ENCODE measurements around the gene MEI1.
"Not testable (repeated sequence)": the region's sequence is repeated elsewhere in the genome, so short reads cannot be mapped to it uniquely, and the experiment has no call there.

The MEI1 gene

DNA sequence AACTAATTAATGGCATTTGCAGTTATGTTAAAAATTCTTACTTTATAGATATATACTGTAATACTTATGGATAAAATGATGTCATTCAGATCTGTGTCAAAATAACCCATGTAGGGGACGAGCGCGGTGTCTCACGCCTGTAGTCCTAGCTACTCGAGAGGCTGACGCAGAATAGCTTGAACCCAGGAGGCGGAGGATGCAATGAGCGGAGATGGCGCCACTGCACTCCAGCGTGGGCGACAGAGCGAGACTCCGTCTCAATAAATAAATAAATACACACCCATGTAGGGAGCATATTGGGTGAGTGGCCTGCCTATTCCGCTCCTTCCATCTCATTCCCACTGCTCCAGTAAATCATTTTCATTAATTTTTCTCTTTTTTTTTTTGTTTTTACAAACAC, 17.7 kb upstream of the MEI1 start:
- no peak for DNase-seq (ENCODE audit: low read depth)

DNA sequence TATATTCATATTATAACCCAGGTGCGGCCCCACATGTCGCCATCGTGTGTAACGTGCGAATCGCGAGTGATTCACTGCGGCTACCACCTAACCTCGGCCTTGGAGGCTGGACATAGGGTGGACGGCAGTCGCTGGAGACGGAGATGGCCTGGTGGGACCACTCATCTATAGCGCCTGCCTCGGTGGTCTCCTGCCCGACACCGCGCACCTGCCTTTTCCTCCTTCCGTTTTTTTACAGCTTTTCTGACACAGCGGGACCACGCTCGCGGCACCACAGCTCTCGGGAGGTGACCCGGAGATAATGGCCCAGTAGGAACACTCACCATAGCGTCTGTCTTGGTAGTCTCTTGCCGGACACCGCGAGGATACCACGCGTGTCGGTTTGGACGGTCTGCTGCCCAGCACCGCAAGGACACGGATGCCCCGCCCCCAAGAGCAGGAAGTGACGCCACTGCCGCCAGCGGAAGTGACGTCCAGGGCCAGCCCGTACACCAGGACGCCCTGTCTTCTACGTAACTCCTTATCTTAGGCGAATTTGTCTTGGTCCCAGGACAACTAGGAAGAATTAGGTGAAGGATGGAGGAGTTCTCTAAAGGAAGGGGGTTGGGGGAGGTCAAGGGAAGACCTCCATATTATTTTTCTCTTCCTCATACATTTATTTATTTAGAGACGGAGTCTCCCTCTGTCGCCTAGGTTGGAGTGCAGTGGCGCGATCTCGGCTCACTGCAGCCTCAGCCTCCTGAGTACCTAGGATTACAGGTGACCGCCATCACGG, 17.1 kb upstream of the MEI1 start:
- peak; percentile 76 for DNase-seq (ENCODE audit: low read depth)

DNA sequence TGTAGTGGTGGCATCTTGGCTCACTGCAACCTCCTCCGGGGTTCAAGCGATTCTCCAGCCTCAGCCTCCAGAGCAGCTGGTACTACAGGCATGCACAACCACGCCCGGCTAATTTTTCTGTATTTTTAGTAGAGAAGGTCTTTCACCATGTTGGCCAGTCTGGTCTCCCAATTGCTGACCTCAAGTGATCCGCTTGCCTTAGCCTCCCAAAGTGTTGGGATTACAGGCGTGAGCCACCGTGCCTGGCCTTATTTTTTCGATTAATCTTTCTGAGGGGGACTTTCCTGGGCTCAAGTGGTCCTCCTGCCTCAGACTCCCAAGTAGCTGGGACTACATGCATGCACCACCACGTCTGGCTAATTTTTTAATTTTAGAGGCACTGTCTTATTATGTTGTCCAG, 16.3 kb upstream of the MEI1 start:
- no peak for DNase-seq (ENCODE audit: low read depth)

DNA sequence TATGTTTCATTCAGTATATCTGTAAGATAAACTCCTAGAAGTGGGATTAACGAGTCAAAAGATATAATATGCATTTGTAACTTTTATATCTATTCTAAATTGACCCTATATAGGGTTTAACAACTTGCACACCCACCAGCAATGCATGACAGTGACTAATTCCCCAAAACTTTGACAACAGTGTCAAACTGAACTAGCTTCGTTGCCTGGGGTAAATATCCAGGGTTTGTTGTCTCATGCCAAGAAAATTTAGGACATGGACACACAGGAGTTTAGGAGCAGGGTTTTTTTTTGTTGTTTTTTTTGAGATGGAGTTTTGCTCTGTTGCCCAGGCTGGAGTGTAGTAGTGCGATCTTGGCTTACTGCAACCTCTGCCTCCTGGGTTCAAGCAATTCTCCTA, 15.7 kb upstream of the MEI1 start:
- no peak for DNase-seq (ENCODE audit: low read depth)

DNA sequence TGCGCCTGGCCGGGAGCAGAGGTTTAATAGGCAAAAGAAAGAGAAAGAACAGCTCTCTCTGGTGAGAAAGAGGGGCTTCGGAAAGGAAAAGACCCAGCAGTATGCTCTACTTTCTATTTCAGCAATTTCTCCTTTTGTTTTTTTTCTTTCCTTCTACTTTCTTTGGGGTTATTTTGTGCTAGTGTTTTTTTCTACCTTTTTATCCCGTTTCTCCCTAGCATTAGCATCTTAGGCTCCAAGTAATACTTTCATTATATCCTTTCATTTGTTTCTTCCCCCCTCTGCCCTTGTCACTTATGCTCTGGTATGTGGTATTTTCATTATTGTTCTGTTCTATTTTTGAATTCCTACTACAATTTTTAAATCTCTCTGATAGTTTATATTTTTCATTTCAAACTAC, 15.1 kb upstream of the MEI1 start:
- no peak for DNase-seq (ENCODE audit: low read depth)

DNA sequence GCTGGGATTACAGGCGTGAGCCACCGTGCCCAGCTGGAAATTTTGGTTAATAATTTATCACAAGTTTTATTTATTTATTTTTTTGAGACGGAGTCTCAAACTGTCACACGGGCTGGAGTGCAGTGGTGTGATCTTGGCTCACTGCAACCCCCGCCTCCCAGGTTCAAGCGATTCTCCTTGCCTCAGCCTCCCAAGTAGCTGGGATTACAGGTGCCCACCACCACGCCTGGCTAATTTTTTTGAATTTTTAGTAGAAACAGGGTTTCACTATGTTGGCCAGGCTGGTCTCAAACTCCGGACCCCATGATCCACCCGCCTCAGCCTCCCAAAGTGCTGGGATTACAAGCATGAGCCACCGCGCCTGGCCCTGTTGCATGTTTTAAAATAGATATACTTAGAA, 12.4 kb upstream of the MEI1 start:
- not testable (repeated sequence) for DNase-seq (ENCODE audit: low read depth)

DNA sequence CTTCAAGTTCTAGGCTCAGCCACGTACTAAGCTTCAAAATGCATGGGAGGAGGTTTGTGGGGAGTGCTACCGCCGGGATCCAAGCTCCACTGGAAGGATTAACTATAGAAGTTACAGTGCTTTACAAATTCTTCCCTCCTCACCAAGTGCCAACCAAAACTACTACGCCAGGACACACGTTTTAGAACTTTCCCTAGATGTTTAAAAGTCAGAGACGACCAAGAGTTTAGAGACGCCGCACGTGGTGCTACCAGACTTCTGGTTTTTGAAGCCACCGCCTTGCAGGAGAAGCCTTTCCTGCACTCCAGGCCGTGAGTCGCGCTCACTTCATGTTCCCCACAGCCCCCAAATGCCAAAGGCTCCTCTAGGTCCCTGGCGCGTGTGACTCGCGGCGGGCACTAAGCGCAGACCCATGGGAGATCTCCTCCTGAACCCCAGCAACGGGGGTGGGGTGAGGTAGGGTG, 11.4 kb upstream of the MEI1 start:
- no peak for DNase-seq (ENCODE audit: low read depth)

DNA sequence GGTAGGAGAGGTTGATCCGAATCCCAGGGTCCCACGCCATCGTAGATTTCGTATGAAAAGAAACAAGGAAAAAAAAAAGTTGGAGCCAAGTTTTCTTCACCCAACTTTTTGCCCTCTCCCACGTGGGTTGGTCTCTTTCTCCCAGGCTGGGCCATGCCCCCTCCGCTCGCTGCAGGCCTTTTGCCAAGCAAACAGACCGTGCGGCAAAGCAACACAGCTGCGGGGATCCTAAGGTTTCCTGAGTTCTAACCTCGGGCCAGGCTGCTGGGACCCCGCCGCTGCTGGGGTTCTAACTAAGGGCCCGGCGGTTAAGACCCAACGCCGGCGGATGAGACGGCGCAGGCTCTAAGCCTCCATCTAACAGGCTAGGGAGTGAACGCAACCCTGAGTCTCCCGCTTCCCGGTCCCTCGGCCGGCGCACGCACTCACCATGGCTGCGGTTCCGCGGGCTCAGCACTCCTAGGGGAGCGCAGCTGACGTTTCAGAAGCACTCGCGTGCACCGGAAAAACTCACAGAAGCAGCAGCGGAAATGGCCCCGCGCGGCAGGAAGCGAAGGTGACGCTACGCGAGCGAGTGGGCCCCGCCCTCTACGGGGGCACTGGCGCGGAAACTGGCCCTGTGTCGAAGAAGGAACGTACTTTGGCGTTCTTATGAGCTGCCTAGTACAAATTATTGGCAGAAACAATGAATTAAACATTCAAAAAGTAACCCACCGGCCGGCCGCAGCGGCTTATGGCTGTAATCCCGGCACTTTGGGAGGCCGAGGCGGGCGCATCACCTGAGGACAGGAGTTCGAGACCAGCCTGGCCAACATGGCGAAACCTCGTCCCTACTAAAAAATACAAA, 10.7 kb upstream of the MEI1 start, which contains the start of gene SNU13:
Gene SNU13, minus strand, starts transcription at position 503 of the 847 bp plus-strand sequence. Its CDS starts 71 bp downstream, at position 432.
- DNase-seq (ENCODE audit: low read depth): peak; percentile 89

DNA sequence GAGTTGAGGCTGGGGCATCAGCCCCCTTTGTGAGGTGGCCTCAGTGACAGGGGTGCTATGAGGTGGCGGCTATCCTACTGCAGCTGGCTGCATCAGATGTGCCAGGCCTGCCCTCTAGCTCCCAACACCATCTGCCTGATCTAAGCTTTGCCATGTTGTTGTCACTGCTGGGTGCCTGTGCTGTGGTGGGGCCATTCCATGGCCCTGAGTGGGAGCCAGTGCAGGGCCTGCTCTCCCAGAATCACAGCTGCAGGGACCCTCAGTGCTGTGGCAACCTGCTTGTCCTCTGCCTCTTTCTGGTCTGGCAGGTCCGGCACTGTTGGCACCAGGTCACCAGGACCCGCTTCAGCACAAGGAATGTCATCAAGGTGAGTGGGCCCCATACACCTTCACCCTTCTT, 8.8 kb upstream of the MEI1 start:
- DNase-seq (ENCODE audit: low read depth): no peak

DNA sequence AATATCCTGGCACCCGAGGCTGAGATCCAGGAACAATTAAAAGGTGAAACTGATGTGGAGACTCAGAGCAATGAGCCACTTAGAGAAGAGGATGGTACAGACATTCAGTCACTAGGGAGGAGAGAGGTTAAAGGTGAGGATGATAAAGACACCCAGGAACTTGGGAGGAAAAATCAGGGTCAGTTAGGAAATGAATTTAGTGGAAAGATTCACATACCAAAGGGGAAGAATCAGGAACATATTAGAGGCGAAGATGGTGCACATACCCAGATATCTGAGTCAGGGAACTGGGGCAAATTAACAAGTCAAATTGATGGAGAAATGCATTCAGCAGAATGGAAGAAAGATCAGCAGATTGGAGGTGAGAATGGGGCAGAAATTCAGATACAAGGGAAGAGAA, 4.1 kb upstream of the MEI1 start:
- no peak for DNase-seq (ENCODE audit: low read depth)

DNA sequence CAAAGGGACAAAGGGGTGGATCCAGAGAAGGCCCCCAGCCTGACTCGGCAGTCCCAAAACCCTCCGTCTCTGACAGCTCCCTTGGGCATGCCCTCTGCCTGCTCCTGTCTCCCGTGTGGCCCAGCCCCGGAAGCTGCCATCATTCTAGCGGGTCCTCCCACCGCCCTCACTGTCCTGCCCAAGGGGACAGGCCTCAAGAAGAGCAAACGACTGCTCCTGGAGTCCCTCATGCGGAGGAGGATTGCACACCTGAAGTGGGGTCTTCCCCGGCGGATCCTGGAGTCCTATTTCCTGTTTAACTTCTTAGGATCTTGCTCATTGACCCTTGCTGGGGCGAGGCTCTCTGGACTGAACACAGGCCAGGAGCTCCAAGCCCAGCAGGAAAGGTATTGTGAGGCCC, 2.6 kb upstream of the MEI1 start:
- no peak for DNase-seq (ENCODE audit: low read depth)

DNA sequence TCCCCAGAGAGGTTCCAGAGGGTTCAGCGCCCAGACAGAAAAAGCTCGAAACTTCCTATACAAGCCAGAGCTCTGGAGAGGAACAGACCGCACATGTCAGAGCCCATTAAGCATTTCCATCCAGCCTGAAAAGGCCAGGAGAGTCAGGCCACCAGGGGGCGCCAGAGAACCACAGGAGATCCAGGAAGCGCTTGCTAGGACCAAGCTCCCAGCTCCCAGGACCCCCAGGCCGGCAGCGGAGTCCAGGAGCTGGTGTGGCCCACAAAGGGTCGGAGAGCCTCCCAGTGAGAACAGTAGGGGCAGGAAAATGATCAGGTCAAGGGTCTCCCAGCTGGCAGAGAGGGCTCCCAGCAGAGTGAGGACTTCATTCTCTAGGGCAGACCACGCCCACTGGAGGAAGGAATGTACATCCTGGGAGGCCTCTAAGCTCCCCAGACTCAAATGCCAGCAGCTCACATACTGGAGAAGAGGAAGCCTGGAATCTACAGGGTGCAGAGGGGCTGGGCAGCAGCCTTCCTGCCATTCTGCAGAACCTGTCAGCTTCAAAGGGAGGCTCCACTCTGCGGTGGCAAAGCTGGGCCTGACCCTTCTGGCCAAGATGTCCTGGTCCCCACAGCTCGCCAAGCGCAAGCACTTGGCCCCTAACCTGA, 2.1 kb upstream of the MEI1 start:
- DNase-seq (ENCODE audit: low read depth): peak; percentile 79

DNA sequence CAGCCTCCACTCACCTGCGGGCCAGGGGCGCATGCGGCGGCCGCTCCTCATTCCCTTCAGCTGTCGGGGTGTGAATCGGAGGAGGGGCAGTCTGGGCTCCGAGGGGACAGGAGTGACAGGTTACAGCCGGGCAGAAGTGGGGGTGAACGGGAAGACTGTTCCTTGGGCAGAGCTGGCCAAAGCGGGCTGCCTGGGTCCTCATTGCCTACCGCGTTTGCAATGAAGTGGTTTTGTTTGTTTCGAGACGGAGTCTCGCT, 733 bp downstream of the MEI1 start:
- no peak for DNase-seq (ENCODE audit: low read depth)

DNA sequence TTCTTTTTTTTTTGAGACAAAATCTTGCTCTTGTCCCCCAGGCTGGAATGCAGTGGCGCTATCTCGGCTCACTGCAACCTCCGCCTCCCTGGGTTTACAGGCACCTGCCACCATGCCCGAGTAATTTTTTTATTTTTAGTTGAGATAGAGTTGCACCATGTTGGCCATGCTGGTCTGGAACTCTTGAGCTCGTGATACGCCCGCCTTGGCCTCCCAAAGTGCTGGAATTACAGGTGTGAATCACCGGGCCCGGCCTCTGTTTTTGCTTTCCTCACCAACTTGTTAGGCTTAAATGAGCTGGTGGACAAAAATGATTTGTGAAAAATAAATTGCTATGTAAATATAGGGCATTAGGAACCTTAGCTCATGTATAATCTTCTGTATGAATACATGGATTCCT, 3.5 kb downstream of the MEI1 start:
- DNase-seq (ENCODE audit: low read depth): no peak

DNA sequence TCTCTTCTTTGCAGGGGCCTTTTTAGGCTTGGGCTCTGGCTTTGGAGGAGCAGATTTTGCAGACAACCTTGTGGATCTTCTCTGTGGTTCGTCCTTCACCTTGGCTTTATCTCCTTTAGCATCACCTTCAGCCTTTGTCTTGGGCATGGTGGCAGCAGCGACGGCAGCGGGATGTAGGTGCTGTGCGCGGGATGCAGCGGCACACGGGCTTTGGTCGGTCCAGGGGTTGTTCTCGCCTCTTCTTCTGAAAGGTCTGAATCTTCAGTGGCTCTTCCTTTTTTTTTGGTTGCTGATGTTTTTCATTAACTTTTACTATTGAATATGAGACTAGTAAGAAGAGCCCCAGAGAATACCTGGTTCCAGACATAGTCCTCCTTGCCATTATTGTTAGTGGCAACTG, 10.0 kb downstream of the MEI1 start:
- no peak for DNase-seq (ENCODE audit: low read depth)

DNA sequence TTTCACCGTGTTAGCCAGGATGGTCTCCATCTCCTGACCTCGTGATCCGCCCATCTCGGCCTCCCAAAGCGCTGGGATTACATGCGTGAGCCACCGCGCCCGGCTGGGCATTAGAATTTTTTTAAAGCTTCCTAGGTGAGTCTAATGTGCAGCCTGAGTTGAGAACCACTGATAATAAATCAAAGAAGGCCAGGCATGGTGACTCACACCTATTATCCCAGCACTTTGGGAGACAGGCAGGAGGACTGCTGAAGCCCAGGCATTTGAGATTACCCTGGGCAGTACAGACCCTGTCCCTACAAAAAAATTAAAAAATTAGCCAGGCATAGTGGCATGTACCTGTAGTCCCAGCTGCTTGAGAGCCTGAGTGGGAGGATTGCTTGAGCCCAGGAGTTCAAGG, 13.7 kb downstream of the MEI1 start:
- DNase-seq (ENCODE audit: low read depth): no peak

DNA sequence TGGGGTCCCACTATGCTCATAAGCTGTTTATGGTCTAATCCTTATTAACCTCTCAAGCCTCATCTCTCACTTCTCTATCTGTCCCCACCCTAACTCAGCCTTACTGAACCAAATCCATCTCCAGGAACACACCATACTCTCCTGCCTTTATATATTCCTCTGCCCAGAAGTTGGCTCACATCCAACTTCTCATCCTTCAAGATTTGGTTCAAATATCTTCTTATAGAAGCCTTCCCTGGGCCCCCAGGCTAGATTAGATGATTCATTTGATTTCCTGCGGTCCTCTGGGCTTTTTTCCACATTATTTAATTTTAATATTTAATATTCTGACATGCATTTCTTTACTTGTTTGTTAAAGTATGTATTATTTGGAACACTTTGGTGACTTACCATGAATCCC, 23.2 kb downstream of the MEI1 start:
- no peak for DNase-seq (ENCODE audit: low read depth)

DNA sequence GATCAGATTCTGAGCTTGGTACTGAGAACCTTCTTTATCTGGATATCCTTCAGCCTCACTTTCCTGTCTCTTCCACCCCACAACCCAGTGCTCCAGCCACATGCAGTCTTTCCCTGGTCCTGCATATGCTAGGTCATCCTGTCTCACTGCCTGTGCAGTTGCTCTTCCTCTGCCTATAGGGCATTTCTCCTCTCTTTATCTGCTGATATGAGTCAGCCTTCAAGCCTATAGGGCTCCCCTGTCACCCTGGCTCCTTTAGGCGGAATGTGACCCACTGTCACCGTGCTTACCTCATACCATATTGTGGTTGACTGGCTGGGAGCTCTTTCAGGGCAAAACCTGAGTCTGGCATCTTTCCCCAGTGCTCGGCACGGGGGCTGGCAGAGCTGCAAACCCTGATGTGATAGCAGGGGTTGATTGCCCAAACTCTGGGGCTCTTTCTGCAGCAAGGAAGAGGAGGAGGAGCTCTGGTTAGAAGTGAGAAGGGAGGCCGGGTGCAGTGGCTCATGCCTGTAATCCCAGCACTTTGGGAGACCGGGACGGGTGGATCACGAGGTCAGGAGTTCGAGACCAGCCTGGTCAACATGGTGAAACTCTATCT, 26.3 kb downstream of the MEI1 start:
- DNase-seq (ENCODE audit: low read depth): no peak

DNA sequence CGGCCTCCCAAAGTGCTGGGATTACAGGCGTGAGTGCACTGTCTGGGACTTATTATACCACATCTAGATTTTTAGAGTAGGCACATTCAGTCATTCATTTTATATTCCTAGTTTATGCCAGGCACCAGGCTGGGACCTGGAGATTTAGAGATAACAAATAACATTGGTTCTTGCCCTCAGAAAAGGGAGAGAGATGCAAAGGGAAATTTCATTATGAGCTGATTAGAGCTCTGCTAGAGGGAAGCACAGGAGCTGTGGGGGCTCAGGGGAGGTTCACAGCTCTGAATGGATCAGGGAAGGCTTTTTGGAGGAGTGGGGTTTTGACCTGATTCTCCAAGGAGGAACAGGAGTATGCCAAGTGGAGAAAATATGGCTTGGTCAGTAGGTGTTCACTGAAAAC, 32.3 kb downstream of the MEI1 start:
- DNase-seq (ENCODE audit: low read depth): no peak

DNA sequence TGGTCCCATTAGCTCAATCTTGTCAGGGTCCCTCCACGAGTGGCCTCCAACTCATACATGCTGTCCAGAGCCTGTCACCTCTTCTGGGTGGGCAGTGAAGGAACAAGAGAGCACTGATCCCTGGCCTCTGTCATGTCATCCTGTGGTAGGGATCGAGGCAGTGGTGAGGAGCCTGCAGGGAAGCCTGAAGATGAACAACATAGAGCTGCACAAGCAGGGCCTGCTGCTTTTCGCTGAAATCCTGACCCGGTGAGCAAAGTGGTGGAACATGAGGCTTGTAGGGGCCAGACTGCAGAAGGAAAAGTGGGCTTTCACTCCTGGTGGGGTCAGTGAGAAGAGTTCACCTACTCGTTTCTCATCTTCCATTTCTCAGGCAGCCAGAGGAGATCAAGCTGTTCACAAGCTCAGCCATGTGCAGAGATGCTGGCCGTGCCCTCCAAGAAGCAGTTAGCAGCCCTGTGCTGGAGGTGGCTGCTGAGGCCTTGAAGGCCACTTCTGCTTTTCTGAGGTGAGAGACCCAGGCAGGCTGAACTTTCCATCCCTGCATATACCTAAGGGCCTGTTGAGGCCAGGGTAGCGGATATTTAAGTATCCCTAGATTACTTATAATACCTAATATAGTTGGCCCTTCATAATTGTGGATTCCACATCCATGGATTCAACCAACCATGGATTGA, 32.9 kb downstream of the MEI1 start:
- DNase-seq (ENCODE audit: low read depth): no peak

DNA sequence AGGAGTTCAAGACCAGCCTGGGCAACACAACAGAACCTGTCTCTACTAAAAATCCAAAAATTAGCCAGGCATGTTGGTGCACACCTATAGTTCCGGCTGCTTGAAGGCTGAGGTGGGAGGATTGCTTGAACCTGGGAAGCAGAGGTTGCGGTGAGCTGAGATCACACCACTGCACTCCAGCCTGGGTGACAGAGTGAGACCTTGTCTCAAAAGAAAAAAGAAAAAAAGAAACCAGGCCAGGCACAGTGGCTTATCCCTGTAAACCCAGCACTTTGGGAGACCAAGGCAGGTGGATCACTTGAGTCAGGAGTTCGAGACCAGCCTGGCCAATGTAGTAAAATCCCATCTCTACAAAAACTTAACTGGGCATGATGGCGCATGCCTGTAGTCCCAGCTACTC, 33.9 kb downstream of the MEI1 start:
- not testable (repeated sequence) for DNase-seq (ENCODE audit: low read depth)

DNA sequence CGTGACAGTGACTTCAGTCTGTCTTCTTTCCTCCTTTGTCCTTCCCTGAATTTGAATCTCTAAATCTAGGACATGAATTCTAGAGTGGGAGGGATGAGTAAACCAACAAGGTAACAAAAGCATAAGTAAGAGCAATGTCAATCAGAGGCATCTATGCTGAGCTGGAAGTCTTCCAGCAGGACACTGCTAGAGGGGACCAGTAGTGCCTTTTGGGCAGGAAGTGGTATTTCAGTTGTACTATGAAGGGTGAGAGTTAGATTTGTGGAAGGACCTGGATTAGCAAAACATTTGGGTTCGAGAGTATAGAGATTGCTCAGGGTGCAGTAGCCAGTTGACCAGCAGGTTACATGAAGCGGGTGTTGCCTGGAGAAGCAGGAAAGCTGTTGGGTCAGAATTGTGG, 40.3 kb downstream of the MEI1 start:
- no peak for DNase-seq (ENCODE audit: low read depth)
